Prostate gland (tissue), 2 donors: Measurements from ENCODE around the gene R3HDM2. TPM values are rescaled to one million over a fixed set of nuclear protein-coding genes. Genes with fewer than 3 reads are reported as not detected.
A peak's percentile ranks its signal among the peaks of the same experiment; 100 is the strongest.

Source experiments
- DNase-seq: peaks from one replicate; pipeline ENCODE4 v3.0.0-alpha.2; 2019; ENCODE audit warnings: low spot score
- H3K27ac ChIP-seq, 2 donors: fragments of 200-600 bp; sonication (generic); 2 replicates each; pipeline ENCODE4 v1.5.1; 2017 to 2019
- H3K27me3 ChIP-seq: fragments of 200-600 bp; sonication (generic); replicated peaks from 2 replicates; pipeline ENCODE4 v1.5.1; 2019; ENCODE audit not compliant: insufficient read depth
- H3K36me3 ChIP-seq, 2 donors: fragments of 200-600 bp; sonication (generic); 1 replicate in 1 of 2; 2 replicates in 1 of 2; pipeline versions ENCODE4 v1.5.1 to v1.8.1; 2017 to 2019
- H3K4me1 ChIP-seq: fragments of 200-600 bp; sonication (generic); replicated peaks from 2 replicates; pipeline ENCODE4 v1.5.1; 2019
- H3K4me3 ChIP-seq, 2 donors: fragments of 200-600 bp; sonication (generic); 2 replicates each; pipeline ENCODE4 v1.5.1; 2017 to 2019
- H3K9me3 ChIP-seq: fragments of 200-600 bp; sonication (generic); 2 replicates; pipeline ENCODE4 v1.5.1; 2017
- POLR2A ChIP-seq: fragments of 450-650 bp; IDR thresholded peaks from one replicate; pipeline ENCODE4 v1.6.1; 2016; ENCODE audit warnings: antibody characterized with exemption, mild to moderate bottlenecking
- POLR2AphosphoS5 ChIP-seq: sonication (generic); formaldehyde crosslinking; IDR thresholded peaks from one replicate; pipeline ENCODE4 v1.6.1; 2017; ENCODE audit warnings: antibody characterized with exemption
- WGBS: methylation state at CpG from one replicate; pipeline ENCODE4 v1.1.5; 2018; 5-methylcytosine and 5-hydroxymethylcytosine counted together
- intact Hi-C: fragments of 100-400 bp; cut with DNase I; formaldehyde crosslinking; loops from one replicate; pipeline ENCODE4 v1.14.2; 2022
- total RNA-seq, 2 donors: library from RNA; depleted of rRNA; stranded (reverse); fragments of >200 nt; gene quantifications; one replicate each; pipeline ENCODE4 v1.1.0, GENCODE V29; 2016
- TF ChIP-seq, protein P1 (sequence below), 4 experiments: fragments of 200-600 bp in 2 of 4; fragments of 450-650 bp in 2 of 4; sonication (generic) in 2 of 4; IDR thresholded peaks; 1 replicate in 3 of 4; 2 replicates in 1 of 4; pipeline ENCODE4 v1.5.1; 2016 to 2019; ENCODE audit warnings: antibody characterized with exemption in 4 of 4, mild to moderate bottlenecking in 2 of 4, moderate library complexity in 2 of 4

The R3HDM2 gene
- total RNA-seq, 2 donors from 2014 or later = 38.7 to 80.9 TPM

DNA sequence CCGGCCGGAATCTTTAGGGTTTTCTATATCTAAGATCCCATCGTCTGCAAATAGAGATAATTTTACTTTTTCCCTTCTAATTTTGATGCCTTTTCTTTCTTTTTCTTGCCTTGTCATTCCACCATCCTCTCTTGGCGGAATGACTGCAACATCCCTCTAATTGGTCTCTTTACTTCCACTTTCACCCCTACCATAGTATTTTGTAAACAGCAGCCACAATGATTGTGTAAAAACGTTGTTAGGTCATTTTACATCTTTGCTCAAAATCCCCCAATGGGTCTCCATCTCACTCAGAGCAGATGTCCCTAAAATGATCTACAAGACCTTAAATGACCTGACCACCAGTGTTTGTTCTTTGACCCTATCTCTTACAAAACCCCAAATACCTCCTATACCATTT is 99.9 kb downstream of the R3HDM2 start:
- intact Hi-C loops = no loop called here
- Histone ChIP-seq H3K27me3 (no peaks in the 10 kb centered on the region), H3K36me3 (no peaks in the 10 kb centered on the region), H3K9me3 (no peaks in the 10 kb centered on the region), H3K27ac (no peak overlapping the region), H3K4me1 (no peaks in the 10 kb centered on the region), H3K4me3 (no peak overlapping the region)
- no peak for DNase-seq
- 94% methylated on average over 5 of the region's 5 CpGs for WGBS
- TF ChIP-seq POLR2AphosphoS5 (no peak), POLR2A (no peak)
- TF ChIP-seq, protein P1, sequence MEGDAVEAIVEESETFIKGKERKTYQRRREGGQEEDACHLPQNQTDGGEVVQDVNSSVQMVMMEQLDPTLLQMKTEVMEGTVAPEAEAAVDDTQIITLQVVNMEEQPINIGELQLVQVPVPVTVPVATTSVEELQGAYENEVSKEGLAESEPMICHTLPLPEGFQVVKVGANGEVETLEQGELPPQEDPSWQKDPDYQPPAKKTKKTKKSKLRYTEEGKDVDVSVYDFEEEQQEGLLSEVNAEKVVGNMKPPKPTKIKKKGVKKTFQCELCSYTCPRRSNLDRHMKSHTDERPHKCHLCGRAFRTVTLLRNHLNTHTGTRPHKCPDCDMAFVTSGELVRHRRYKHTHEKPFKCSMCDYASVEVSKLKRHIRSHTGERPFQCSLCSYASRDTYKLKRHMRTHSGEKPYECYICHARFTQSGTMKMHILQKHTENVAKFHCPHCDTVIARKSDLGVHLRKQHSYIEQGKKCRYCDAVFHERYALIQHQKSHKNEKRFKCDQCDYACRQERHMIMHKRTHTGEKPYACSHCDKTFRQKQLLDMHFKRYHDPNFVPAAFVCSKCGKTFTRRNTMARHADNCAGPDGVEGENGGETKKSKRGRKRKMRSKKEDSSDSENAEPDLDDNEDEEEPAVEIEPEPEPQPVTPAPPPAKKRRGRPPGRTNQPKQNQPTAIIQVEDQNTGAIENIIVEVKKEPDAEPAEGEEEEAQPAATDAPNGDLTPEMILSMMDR (IDR thresholded peaks at IDR 0.05) = no peak

DNA sequence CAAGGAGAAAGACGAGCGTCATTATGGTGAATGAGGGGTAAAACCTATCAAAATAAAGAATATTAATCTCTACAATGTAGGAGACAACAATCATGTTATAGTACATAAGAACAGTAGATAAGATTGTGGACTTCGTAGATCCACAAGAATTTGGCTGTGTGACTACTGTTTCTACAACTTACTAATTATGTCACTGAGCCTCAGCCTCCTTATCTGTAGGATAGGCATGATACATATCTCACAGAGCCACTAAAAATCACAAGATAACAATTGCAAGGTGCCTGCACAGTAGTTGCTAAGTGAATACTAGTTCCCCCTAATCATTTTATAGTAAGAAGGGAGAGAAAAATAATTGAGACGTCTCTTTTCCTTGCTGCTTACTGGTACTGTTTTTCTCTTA is 101.6 kb downstream of the R3HDM2 start:
- H3K36me3 ChIP-seq = no peaks in the 10 kb centered on the region
- H3K27me3 ChIP-seq = no peaks in the 10 kb centered on the region
- H3K4me3 ChIP-seq = no peak overlapping the region
- no peak for DNase-seq
- no peak overlapping the region for H3K27ac ChIP-seq
- WGBS = 94% methylated on average over 4 of the region's 4 CpGs
- no peaks in the 10 kb centered on the region for H3K9me3 ChIP-seq
- H3K4me1 ChIP-seq = no peaks in the 10 kb centered on the region
- intact Hi-C loops = no loop called here
- TF ChIP-seq, protein P1 (IDR thresholded peaks at IDR 0.05) = no peak
- no peak for TF ChIP-seq POLR2A
- no peak for TF ChIP-seq POLR2AphosphoS5

DNA sequence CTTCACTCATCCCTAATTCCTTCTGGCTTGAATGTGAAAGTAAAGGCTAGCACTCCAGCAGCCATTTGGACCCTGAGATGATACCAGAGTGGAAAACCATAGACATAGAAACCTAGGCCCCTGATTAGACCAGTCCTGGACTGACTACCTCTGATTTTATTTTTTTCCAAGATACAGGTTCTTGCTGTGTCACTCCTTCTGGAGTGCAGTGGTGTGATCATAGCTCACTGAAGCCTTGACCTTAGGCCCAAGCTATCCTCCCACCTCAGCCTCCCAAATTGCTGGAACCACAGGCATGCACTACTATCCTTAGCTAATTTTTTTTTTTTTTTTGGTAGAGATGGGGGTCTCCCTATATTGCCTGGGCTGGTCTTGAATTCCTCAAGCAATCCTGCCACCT is 105.4 kb downstream of the R3HDM2 start:
- Histone ChIP-seq H3K4me1 (no peaks in the 10 kb centered on the region), H3K27ac (peak overlapping the region in 1 of 2 donors; percentile 55), H3K9me3 (no peaks in the 10 kb centered on the region), H3K27me3 (no peaks in the 10 kb centered on the region), H3K4me3 (no peak overlapping the region), H3K36me3 (no peaks in the 10 kb centered on the region)
- DNase-seq = no peak
- intact Hi-C loops = no loop called here
- TF ChIP-seq, protein P1 (IDR thresholded peaks at IDR 0.05) = no peak
- TF ChIP-seq POLR2AphosphoS5 (no peak), POLR2A (no peak)

DNA sequence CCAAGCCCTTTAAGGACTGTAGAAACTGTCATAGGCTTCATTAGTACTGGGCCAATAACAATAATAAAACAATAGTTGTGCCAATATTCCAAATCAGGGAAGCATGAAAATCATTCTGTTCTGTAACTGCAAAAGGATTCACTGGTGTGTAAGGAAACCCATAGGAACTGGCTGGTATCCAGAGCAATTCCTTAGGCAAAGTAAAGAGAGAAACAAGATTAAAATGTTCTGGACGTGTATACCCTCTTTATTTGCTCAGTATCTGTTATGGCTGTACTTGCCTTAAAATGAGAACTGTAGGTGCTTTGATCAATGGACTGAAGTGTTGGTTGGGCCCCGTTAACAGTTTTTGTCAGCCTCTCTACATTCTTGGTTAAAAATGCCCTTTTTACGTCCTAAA is 107.4 kb downstream of the R3HDM2 start:
- Histone ChIP-seq H3K4me3 (no peak overlapping the region), H3K27me3 (no peaks in the 10 kb centered on the region), H3K4me1 (no peaks in the 10 kb centered on the region), H3K36me3 (no peaks in the 10 kb centered on the region), H3K9me3 (no peaks in the 10 kb centered on the region), H3K27ac (peak overlapping the region; percentile 13 to 55)
- WGBS = 42% methylated on average over 3 of the region's 3 CpGs
- peak; percentile 29 for DNase-seq
- TF ChIP-seq, protein P1 (IDR thresholded peaks at IDR 0.05) = no peak
- TF ChIP-seq POLR2AphosphoS5 = peak; percentile 69
- intact Hi-C loops = no loop called here

DNA sequence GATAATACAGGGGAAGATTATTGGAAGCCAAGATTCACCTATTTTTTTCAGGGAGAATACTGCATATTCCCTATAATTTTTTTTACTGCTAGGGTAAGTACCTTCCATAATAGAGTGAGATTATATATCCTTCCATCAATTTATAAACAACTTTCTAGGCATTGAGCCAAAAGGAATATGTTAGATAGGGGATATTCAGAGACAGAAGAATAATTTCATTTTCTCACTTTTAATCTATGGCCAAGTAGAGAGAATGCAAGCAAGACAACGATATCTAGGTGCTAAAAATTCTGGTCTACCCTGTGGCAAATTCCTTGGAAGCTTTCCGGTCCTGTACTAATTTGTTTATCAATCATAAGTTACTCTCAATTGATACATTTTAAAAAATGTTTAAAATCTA is 110.2 kb downstream of the R3HDM2 start:
- H3K4me1 ChIP-seq = no peaks in the 10 kb centered on the region
- DNase-seq = no peak
- TF ChIP-seq POLR2AphosphoS5 (no peak), POLR2A (no peak)
- TF ChIP-seq, protein P1 (IDR thresholded peaks at IDR 0.05) = no peak
- no peak overlapping the region for H3K27ac ChIP-seq
- H3K36me3 ChIP-seq = no peaks in the 10 kb centered on the region
- intact Hi-C loops = no loop called here
- H3K4me3 ChIP-seq = no peak overlapping the region
- no peaks in the 10 kb centered on the region for H3K9me3 ChIP-seq
- 47% methylated on average over 2 of the region's 2 CpGs for WGBS
- no peaks in the 10 kb centered on the region for H3K27me3 ChIP-seq
